Prostate gland (tissue), 2 donors: ENCODE measurements around the gene BCL2L11.

ENCODE experiments used
- CTCF ChIP-seq, 4 experiments: fragments of 200-600 bp in 2 of 4; fragments of 450-650 bp in 2 of 4; sonication (generic) in 2 of 4; IDR thresholded peaks; 1 replicate in 3 of 4; 2 replicates in 1 of 4; pipeline ENCODE4 v1.5.1; 2016 to 2019; ENCODE audit warnings: antibody characterized with exemption in 4 of 4, mild to moderate bottlenecking in 2 of 4, moderate library complexity in 2 of 4
- POLR2A ChIP-seq: fragments of 450-650 bp; IDR thresholded peaks from one replicate; pipeline ENCODE4 v1.6.1; 2016; ENCODE audit warnings: antibody characterized with exemption, mild to moderate bottlenecking
- POLR2AphosphoS5 ChIP-seq: sonication (generic); formaldehyde crosslinking; IDR thresholded peaks from one replicate; pipeline ENCODE4 v1.6.1; 2017; ENCODE audit warnings: antibody characterized with exemption

- TF ChIP-seq CTCF (IDR thresholded peaks at IDR 0.05), result no peak
- TF ChIP-seq POLR2A, result no peak
- no peak for TF ChIP-seq POLR2AphosphoS5
Observed at GRCh38 chr2:111205774-111206173, 85.1 kb downstream of the BCL2L11 start.
